H1 (cell line): ENCODE data around the gene SMYD4. TPM values are rescaled to one million over a fixed set of nuclear protein-coding genes. Genes with fewer than 3 reads are reported as not detected.
"Not testable (repeated sequence)": the region's sequence is repeated elsewhere in the genome, so short reads cannot be mapped to it uniquely, and the experiment has no call there.

Experiments
- CTCF ChIA-PET: fragments of 300-600 bp; sonication (Branson Sonifier 250); formaldehyde crosslinking; loops from one replicate; lab custom pipeline; 2021; ENCODE audit not compliant: partially characterized antibody; lab: Charles Lee
- POLR2A ChIA-PET: fragments of 300-600 bp; sonication (Branson Sonifier 250); formaldehyde crosslinking; loops from one replicate; lab custom pipeline; 2021; ENCODE audit warnings: inconsistent platforms; ENCODE audit not compliant: partially characterized antibody; lab: Charles Lee
- DNase-seq, 2 experiments: peaks; one replicate each; pipeline versions ENCODE4 v3.0.0 to v3.0.0-alpha.2; 2010 to 2022; ENCODE audit warnings: low spot score in 2 of 2, low read depth in 1 of 2, mixed read lengths in 1 of 2
- FAIRE-seq: peaks from 2 replicates; lab custom pipeline; 2011; peaks lifted over from hg19 to GRCh38; lab: Jason Lieb, UNC
- H2AFZ ChIP-seq: 2 replicates; pipeline ENCODE4 v1.8.1; 2012; ENCODE audit warnings: low read length, inconsistent platforms
- H2AK5ac ChIP-seq: 2 replicates; pipeline ENCODE4 v1.6.1; 2013; ENCODE audit warnings: low read depth, low read length
- H2BK120ac ChIP-seq: replicated peaks from 2 replicates; pipeline ENCODE3; 2013; ENCODE audit warnings: low read depth, low read length, inconsistent platforms
- H2BK12ac ChIP-seq: 2 replicates; pipeline ENCODE4 v1.6.1; 2013; ENCODE audit warnings: low read depth, low read length
- H2BK15ac ChIP-seq: 2 replicates; pipeline ENCODE4 v1.6.1; 2013; ENCODE audit warnings: low read length
- H2BK20ac ChIP-seq: 2 replicates; pipeline ENCODE4 v1.6.1; 2013; ENCODE audit warnings: low read length
- H2BK5ac ChIP-seq: 2 replicates; pipeline ENCODE4 v1.6.1; 2013; ENCODE audit warnings: low read depth, low read length
- H3K14ac ChIP-seq: 2 replicates; pipeline ENCODE4 v1.6.1; 2013; ENCODE audit warnings: inconsistent platforms; ENCODE audit not compliant: insufficient read length
- H3K18ac ChIP-seq: 2 replicates; pipeline ENCODE4 v1.6.1; 2013; ENCODE audit warnings: low read length; ENCODE audit errors: extremely low read depth
- H3K23ac ChIP-seq: 2 replicates; pipeline ENCODE4 v1.6.1; 2013; ENCODE audit warnings: inconsistent platforms; ENCODE audit not compliant: insufficient read length
- H3K23me2 ChIP-seq: 2 replicates; pipeline ENCODE4 v1.6.1; 2013; ENCODE audit warnings: low read depth, low read length
- H3K27ac ChIP-seq: 2 replicates; pipeline ENCODE4 v1.6.1; 2011; ENCODE audit warnings: low read depth, low read length, inconsistent platforms
- H3K27me3 ChIP-seq, 4 experiments: replicated peaks in 1 of 4; 1 replicate in 1 of 4; 2 replicates in 3 of 4; pipeline versions ENCODE4 v1.6.1 to v1.8.1; 2011 to 2013; ENCODE audit warnings: low read length in 3 of 4, mild to moderate bottlenecking in 3 of 4, inconsistent platforms in 2 of 4, mixed read lengths in 2 of 4, moderate library complexity in 1 of 4; ENCODE audit not compliant: control insufficient read depth in 3 of 4, insufficient read depth in 3 of 4; ENCODE audit errors: extremely low read depth in 1 of 4
- H3K36me3 ChIP-seq, 4 experiments: 2 replicates each; pipeline versions ENCODE4 v1.6.1 to v1.8.1; 2011 to 2013; ENCODE audit warnings: mild to moderate bottlenecking in 4 of 4, low read length in 3 of 4, moderate library complexity in 2 of 4, control low read depth in 1 of 4, inconsistent platforms in 1 of 4; ENCODE audit not compliant: insufficient read depth in 4 of 4, control insufficient read depth in 2 of 4
- H3K4ac ChIP-seq: replicated peaks from 2 replicates; pipeline ENCODE3; 2013; ENCODE audit warnings: low read length, low read depth, mixed read lengths, inconsistent platforms; ENCODE audit not compliant: insufficient read length
- H3K4me1 ChIP-seq, 4 experiments: replicated peaks in 1 of 4; 1 replicate in 1 of 4; 2 replicates in 3 of 4; pipeline versions ENCODE4 v1.6.1 to v1.8.1; 2011 to 2013; ENCODE audit warnings: low read length in 3 of 4, inconsistent platforms in 2 of 4, mixed read lengths in 1 of 4; ENCODE audit not compliant: insufficient read depth in 4 of 4, control insufficient read depth in 3 of 4
- H3K4me2 ChIP-seq, 2 experiments: 2 replicates each; pipeline versions ENCODE4 v1.6.1 to v1.8.1; 2011 to 2013; ENCODE audit warnings: low read depth in 2 of 2, low read length in 2 of 2, control low read depth in 1 of 2, inconsistent platforms in 1 of 2, mild to moderate bottlenecking in 1 of 2; ENCODE audit not compliant: insufficient read depth in 1 of 2
- H3K4me3 ChIP-seq, 4 experiments: fragments of 200-600, 300-600 bp in 1 of 4; sonication (generic), shearing (Covaris generic), sonication (Bioruptor Twin) in 1 of 4; 2 replicates each; pipeline versions ENCODE4 v1.5.1 to v1.8.1; 2011 to 2016; ENCODE audit warnings: low read length in 4 of 4, low read depth in 3 of 4, control low read depth in 2 of 4, inconsistent platforms in 2 of 4, mild to moderate bottlenecking in 2 of 4, mixed read lengths in 1 of 4, moderate library complexity in 1 of 4; ENCODE audit not compliant: insufficient read depth in 2 of 4; ENCODE audit errors: extremely low read depth in 1 of 4
- H3K56ac ChIP-seq: replicated peaks from 2 replicates; pipeline ENCODE3; 2013; ENCODE audit warnings: low read depth, mild to moderate bottlenecking, mixed read lengths, low read length, inconsistent platforms; ENCODE audit not compliant: insufficient read length
- H3K79me1 ChIP-seq: 2 replicates; pipeline ENCODE4 v1.6.1; 2013; ENCODE audit warnings: low read depth, low read length, control low read depth
- H3K79me2 ChIP-seq, 2 experiments: 2 replicates each; pipeline versions ENCODE4 v1.6.1 to v1.8.1; 2012 to 2013; ENCODE audit warnings: low read length in 2 of 2, mild to moderate bottlenecking in 2 of 2, inconsistent platforms in 1 of 2; ENCODE audit not compliant: insufficient read depth in 2 of 2, control insufficient read depth in 1 of 2
- H3K9ac ChIP-seq, 4 experiments: replicated peaks in 1 of 4; 1 replicate in 1 of 4; 2 replicates in 3 of 4; pipeline versions ENCODE4 v1.6.1 to v1.8.1; 2011 to 2013; ENCODE audit warnings: low read depth in 3 of 4, low read length in 3 of 4, control low read depth in 2 of 4, mild to moderate bottlenecking in 2 of 4, moderate library complexity in 2 of 4, inconsistent platforms in 1 of 4; ENCODE audit errors: extremely low read depth in 1 of 4
- H3K9me3 ChIP-seq, 2 experiments: 2 replicates each; pipeline versions ENCODE4 v1.6.1 to v1.8.1; 2012 to 2013; ENCODE audit warnings: mild to moderate bottlenecking in 2 of 2, moderate library complexity in 2 of 2, control low read depth in 1 of 2, inconsistent platforms in 1 of 2, low read depth in 1 of 2, low read length in 1 of 2, mixed read lengths in 1 of 2; ENCODE audit not compliant: insufficient read depth in 2 of 2
- H4K20me1 ChIP-seq, 2 experiments: replicated peaks in 1 of 2; 2 replicates each; pipeline versions ENCODE3 to v1.8.1; 2011 to 2013; ENCODE audit warnings: inconsistent platforms in 2 of 2, low read length in 2 of 2, mild to moderate bottlenecking in 1 of 2; ENCODE audit not compliant: insufficient read depth in 2 of 2, control insufficient read depth in 1 of 2
- H4K5ac ChIP-seq: 2 replicates; pipeline ENCODE4 v1.6.1; 2013; ENCODE audit warnings: low read length, low read depth, mixed read lengths, inconsistent platforms; ENCODE audit not compliant: insufficient read length
- H4K8ac ChIP-seq: 2 replicates; pipeline ENCODE4 v1.8.0; 2013; ENCODE audit warnings: mild to moderate bottlenecking, moderate library complexity, low read length, inconsistent platforms; ENCODE audit not compliant: insufficient read depth; ENCODE audit errors: extremely low read depth
- H4K91ac ChIP-seq: replicated peaks from 2 replicates; pipeline ENCODE3; 2013; ENCODE audit warnings: low read length, mixed read lengths, inconsistent platforms; ENCODE audit not compliant: insufficient read length
- WGBS, 2 experiments: shearing (Covaris generic) in 1 of 2; methylation state at CpG; one replicate each; pipeline versions ENCODE4 v1.1.6 to v1.1.7; 2013 to 2015; ENCODE audit warnings: low lambda C conversion rate in 2 of 2, mixed read lengths in 2 of 2, inconsistent platforms in 1 of 2, low coverage in 1 of 2, missing lambda C conversion rate in 1 of 2; ENCODE audit not compliant: insufficient replicate concordance in 2 of 2, insufficient coverage in 1 of 2, insufficient read length in 1 of 2; ENCODE audit errors: extremely low coverage in 1 of 2, missing lambda C conversion rate in 1 of 2; 5-methylcytosine and 5-hydroxymethylcytosine counted together
- polyA plus RNA-seq, 7 experiments: library from polyadenylated mRNA; depleted of rRNA in 3 of 7; stranded (reverse) in 5 of 7; unstranded in 2 of 7; fragments of >200 nt in 5 of 7; fragments of 200-250 nt in 2 of 7; gene quantifications; 1 replicate in 5 of 7; 2 replicates in 1 of 7; 4 replicates in 1 of 7; pipeline versions ENCODE4 v1.2.1 to v1.2.3, GENCODE V29; 2011 to 2013; ENCODE audit warnings: missing spikeins in 2 of 7, mixed read lengths in 2 of 7
- total RNA-seq: library from RNA; stranded (reverse); fragmentation: NEBNext Ultra II Directional; extraction: Animal tissue kit (Norgen Biotek cat#: 25700); gene quantifications from 2 replicates; pipeline ENCODE4 v1.2.1, GENCODE V29; 2021

The SMYD4 gene
- total and polyA plus RNA-seq, 2 of the 8 experiments (the other 6 are each of a cell fraction or from before 2014, with no cell fraction given) = 10.5 to 23.4 TPM

GRCh38 chr17:1773000-1773695 is 56.6 kb downstream of the SMYD4 start:
- not testable (repeated sequence) for H2BK15ac ChIP-seq, H3K79me2 ChIP-seq, H3K23me2 ChIP-seq, H3K79me1 ChIP-seq, H3K27me3 ChIP-seq, H3K27ac ChIP-seq, H3K4me3 ChIP-seq, H4K8ac ChIP-seq, H3K23ac ChIP-seq, H3K4me1 ChIP-seq, H3K14ac ChIP-seq, H2BK20ac ChIP-seq, H3K4ac ChIP-seq, H3K18ac ChIP-seq, DNase-seq, H3K56ac ChIP-seq, H2BK5ac ChIP-seq, H2AK5ac ChIP-seq, H4K91ac ChIP-seq, H4K5ac ChIP-seq, H4K20me1 ChIP-seq, H2BK120ac ChIP-seq, H2BK12ac ChIP-seq, FAIRE-seq, H3K4me2 ChIP-seq, H2AFZ ChIP-seq, H3K9me3 ChIP-seq, H3K9ac ChIP-seq
- ChIA-PET POLR2A (interaction anchor here (1.1 to 2.9 kb wide), 13 partner anchors 10 to 94 kb away, joined by 3 to 12 read pairs (median 3); partner anchors contain the start of gene SERPINF1), CTCF (interaction anchor here (0.8 to 6.9 kb wide), 7 partner anchors 9 to 200 kb away, joined by 3 to 42 read pairs (median 4); no protein-coding TSS in a partner anchor)
- peaks cover 2 to 30% (median 9%) of the 10 kb centered on the region in 4 experiments; a peak in 6 of 8 replicates for H3K36me3 ChIP-seq
- 92% methylated on average over 12 of the region's 12 CpGs; no CpG with 5 or more reads in 1 of the 2 experiments for WGBS, 2 experiments
